ENCODE data around the gene TOP3A.
"Not testable (repeated sequence)": the region's sequence is repeated elsewhere in the genome, so short reads cannot be mapped to it uniquely, and the experiment has no call there.

Gene TOP3A, protein sequence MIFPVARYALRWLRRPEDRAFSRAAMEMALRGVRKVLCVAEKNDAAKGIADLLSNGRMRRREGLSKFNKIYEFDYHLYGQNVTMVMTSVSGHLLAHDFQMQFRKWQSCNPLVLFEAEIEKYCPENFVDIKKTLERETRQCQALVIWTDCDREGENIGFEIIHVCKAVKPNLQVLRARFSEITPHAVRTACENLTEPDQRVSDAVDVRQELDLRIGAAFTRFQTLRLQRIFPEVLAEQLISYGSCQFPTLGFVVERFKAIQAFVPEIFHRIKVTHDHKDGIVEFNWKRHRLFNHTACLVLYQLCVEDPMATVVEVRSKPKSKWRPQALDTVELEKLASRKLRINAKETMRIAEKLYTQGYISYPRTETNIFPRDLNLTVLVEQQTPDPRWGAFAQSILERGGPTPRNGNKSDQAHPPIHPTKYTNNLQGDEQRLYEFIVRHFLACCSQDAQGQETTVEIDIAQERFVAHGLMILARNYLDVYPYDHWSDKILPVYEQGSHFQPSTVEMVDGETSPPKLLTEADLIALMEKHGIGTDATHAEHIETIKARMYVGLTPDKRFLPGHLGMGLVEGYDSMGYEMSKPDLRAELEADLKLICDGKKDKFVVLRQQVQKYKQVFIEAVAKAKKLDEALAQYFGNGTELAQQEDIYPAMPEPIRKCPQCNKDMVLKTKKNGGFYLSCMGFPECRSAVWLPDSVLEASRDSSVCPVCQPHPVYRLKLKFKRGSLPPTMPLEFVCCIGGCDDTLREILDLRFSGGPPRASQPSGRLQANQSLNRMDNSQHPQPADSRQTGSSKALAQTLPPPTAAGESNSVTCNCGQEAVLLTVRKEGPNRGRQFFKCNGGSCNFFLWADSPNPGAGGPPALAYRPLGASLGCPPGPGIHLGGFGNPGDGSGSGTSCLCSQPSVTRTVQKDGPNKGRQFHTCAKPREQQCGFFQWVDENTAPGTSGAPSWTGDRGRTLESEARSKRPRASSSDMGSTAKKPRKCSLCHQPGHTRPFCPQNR

DNA sequence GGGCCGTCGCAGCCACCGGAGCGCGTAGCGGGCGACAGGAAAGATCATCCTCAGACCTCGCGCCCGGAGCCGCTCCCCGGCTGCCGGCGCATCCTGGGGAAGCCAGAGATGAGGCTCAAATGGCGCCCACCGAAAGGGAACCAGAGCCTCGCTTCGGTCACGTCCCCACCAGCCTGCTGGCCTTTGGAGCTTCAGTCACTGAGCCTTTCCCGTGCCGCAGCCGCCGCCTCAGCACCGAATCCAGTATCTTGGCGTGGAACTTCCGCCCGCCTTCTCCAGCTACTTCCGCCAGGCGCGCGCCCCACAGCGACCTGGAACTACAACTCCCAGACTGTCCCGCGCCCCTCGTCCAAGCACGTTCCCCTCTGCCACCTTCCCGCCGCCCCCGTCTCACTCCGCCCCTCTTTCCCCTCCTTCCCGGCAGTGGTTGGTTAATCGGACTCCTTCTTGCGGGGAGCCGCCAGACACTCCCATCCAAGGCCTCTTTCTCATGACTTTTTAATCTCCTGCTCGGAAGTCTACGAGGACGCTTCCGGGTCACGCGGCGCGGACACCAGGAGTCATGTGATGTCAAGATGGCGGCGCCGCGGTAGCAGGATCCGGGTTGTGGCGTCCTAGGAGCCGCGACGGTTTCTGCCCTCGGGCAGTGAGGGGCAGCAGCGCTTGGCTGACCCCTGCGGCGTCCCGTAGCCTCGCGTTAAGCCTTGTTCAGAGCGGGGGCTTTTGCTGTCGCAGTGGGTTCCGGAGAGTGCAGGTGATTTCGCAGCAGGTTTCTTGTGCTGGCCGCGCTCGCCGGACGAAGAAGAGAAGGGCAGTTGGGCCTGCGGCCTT is at the start of gene TOP3A, which contains the start of gene SMCR8:
Gene TOP3A, minus strand, starts transcription at position 264 of the 831 bp plus-strand sequence. Its CDS starts 216 bp downstream, at position 48.
Gene SMCR8, plus strand, starts transcription at position 563 of the 831 bp plus-strand sequence. CDS start 497 bp downstream, outside the sequence.
- H3K27me3 Mint-ChIP-seq, result no peaks in the 10 kb centered on the region
- peak within 1 kb of the TSS; percentile 94 for H3K27ac Mint-ChIP-seq
- peak within 1 kb of the TSS; percentile 82 to 85 for H3K4me3 Mint-ChIP-seq
- DNase-seq, result peak; percentile 96
- peaks cover 39 to 56% of the 10 kb centered on the region in 2 donors for H3K36me3 Mint-ChIP-seq
- ATAC-seq (replicated peaks), result peak; percentile 92
- peaks cover 56 to 74% of the 10 kb centered on the region in 2 donors for H3K4me1 Mint-ChIP-seq
- peaks cover 2 to 3% of the 10 kb centered on the region in 2 donors for H3K9me3 Mint-ChIP-seq

DNA sequence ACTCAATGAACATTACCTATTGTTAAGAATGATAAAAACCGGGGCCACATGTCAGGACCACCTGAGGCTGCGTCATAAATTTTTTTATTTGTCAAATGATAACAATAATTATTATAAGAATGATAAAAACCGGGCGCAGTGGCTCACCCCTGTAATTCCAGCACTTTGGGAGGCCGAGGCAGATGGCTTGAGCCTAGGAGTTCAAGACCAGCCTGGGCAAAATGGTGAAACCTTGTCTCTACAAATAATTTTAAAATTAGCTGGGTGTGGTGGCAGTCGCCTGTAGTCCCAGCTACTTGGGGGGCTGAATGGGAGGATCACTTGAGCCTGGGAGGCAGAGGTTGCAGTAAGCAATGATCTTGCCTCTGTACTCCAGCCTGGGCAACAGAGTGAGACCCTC is 49.4 kb upstream of the TOP3A start:
- Mint-ChIP-seq H3K27me3 (no peaks in the 10 kb centered on the region), H3K4me3 (no peak overlapping the region), H3K9me3 (no peaks in the 10 kb centered on the region), H3K4me1 (peaks cover 8 to 16% of the 10 kb centered on the region in 2 donors), H3K36me3 (peaks cover 2 to 7% of the 10 kb centered on the region in 2 donors), H3K27ac (no peak overlapping the region)
- ATAC-seq (replicated peaks), result no peak
- no peak for DNase-seq

DNA sequence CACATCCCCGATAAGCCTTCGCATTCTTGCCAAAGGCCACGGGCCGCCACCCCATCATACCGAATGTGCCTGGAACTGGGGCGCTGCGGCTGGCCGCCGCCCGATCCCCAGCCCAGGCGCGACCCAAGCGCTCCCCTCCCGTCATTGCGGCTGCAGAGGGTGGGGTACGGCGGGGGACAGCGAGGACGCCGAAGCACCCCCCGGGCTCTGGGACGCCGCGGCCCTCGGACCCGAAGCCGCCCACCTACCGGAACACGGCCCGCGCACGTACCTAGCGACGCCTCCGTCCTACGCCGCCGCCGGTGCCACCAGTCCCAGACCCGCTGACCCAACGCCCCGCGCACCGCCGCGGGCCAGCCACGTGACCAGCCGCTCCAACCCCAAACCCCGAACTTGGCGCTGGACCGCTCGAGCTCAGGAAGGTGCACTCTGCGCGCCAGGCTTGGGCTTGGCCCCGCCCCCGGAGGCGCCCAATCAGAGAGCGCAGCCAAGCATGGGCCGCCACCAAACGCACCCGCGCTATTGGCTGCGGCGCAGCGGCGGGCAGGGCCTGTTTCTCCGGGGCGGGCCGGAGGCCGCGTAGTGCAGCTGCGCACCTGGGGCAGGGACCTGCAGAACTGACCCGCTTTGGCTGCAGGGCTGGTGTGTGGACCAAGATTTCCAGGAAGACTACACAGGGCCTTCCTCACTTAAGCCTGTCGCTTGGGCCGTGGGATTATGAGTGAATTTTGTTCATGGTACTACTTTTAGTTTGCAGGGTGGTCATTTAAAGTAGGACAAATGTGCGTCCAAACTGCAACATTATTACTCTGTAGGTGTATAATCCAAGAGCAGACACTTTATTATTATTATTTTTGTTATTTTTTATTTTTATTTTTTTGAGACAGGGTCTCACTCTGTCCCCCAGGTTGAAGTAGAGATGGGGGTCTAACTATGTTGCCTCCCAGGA is 48.6 kb upstream of the TOP3A start, which contains the start of gene SHMT1:
Gene SHMT1, minus strand, starts transcription at position 450 of the 949 bp plus-strand sequence. CDS start 7,569 bp downstream, outside the sequence.
- Mint-ChIP-seq H3K4me3 (peak within 1 kb of the TSS; percentile 93 to 96), H3K27me3 (no peaks in the 10 kb centered on the region), H3K9me3 (no peaks in the 10 kb centered on the region), H3K4me1 (peaks cover 8 to 16% of the 10 kb centered on the region in 2 donors), H3K27ac (peak within 1 kb of the TSS; percentile 88), H3K36me3 (peaks cover 2 to 9% of the 10 kb centered on the region in 2 donors)
- ATAC-seq (replicated peaks) (peak; percentile 99 to 100), DNase-seq (peak; percentile 90)

DNA sequence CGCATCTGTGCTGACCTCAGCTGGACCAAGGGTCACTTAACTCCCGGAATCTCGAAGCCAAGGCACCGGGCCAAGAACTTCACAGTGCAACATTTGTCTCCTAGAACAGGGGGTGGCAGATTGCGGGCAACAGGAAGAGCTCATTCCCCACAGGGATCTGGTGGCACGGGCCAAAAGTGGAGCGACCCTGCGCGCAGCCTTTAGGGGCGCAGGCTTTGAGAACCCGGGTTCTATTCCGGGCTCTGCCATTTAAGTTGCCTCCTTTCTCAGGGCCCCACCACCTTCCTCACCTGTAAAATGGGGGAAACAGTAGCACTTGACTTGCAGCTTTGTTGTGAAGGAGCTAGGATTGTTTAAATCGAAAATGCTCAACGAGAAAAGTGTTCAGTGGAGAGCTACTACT is 47.9 kb upstream of the TOP3A start:
- Mint-ChIP-seq H3K4me3 (peak overlapping the region; percentile 93 to 96), H3K4me1 (peaks cover 8 to 16% of the 10 kb centered on the region in 2 donors), H3K36me3 (peaks cover 2 to 9% of the 10 kb centered on the region in 2 donors), H3K9me3 (no peaks in the 10 kb centered on the region), H3K27me3 (no peaks in the 10 kb centered on the region), H3K27ac (no peak overlapping the region)
- ATAC-seq (replicated peaks) (peak; percentile 15 to 22), DNase-seq (no peak)

DNA sequence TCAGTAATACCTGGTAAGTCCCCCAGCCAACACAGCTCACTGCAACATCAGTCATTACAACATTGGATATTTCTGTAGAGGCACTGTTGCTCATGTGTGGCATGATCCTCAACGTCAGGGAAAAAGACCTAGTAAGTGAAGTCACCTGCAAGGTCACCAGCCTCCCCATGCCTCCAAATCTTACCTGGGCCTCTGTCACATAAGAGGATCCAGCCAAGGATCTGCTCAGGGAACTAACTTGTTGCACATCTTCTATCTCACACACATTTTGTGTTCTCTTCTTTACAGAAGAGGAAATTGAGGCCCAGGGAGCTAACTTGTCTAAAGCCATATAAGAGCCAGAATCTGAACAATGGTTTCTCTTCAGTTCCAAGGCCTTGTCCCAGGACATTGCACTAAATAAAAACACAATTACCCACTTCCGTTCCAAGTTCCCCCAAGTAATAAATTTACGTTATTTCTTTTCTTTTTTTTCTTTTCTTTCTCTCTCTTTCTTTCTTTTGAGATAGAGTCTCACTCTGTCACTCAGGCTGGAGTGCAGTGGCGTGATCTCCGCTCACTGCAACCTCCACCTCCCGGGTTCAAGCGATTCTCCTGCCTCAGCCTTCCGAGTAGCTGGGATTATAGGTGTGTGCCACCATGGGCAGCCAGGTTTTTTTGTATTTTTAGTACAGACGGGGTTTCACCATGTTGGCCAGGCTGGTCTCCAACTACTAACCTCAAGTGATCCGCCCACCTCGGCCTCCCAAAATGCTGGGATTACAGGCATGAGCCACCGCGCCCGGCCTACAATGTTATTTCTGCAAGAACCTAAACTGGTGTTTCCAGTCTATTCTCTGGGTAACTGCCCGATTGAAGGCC is 47.3 kb upstream of the TOP3A start:
- H3K36me3 Mint-ChIP-seq, result peaks cover 2 to 9% of the 10 kb centered on the region in 2 donors
- DNase-seq (no peak), ATAC-seq (replicated peaks) (no peak)
- H3K27me3 Mint-ChIP-seq, result no peaks in the 10 kb centered on the region
- H3K27ac Mint-ChIP-seq, result no peak overlapping the region
- H3K4me3 Mint-ChIP-seq, result peak overlapping the region; percentile 93 to 96
- H3K9me3 Mint-ChIP-seq, result no peaks in the 10 kb centered on the region
- H3K4me1 Mint-ChIP-seq, result peaks cover 8 to 16% of the 10 kb centered on the region in 2 donors

DNA sequence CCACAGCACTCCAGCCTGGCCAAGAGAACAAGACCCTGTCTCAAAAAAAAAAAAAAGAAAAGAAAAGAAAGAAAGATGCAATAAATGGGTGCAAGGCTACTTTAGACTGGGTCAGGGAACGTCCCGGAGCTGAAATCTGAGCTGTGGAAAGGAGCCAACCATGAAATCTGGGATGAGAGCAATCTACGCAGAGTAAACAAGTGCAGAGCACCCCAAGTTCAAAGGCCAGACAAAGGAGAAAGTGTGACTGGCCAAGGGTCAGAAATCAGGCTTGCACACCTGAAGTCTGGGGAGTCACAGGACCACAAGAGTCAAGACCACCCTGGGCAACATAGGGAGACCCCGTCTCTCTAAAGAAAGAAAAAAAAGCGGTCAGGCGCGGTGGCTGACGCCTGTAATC is 45.7 kb upstream of the TOP3A start:
- Mint-ChIP-seq H3K27ac (no peak overlapping the region), H3K9me3 (no peaks in the 10 kb centered on the region), H3K36me3 (peaks cover 2 to 16% of the 10 kb centered on the region in 2 donors), H3K4me3 (no peak overlapping the region), H3K27me3 (no peaks in the 10 kb centered on the region), H3K4me1 (peaks cover 8 to 16% of the 10 kb centered on the region in 2 donors)
- no peak for ATAC-seq (replicated peaks)
- DNase-seq, result no peak

DNA sequence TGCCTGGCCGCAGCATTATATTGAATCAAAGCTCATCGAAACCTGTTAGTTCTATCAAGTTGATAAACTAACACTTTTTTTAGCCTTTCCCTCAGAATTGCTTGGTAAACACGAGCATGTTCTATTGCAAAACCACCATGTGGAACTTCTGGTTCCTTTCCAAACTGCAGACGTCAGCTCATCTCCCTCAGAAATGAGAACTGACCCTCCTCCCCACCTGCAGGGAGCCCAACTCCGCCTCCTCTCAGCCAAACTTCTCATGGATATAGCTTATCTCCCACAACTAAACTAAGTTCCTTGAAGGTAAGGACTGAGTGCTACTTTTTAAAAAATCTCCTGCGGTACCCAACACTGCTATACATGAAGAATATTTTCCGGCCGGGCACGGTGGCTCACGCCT is 41.8 kb upstream of the TOP3A start:
- Mint-ChIP-seq H3K27ac (no peak overlapping the region), H3K4me3 (no peak overlapping the region), H3K9me3 (no peaks in the 10 kb centered on the region), H3K4me1 (no peaks in the 10 kb centered on the region), H3K36me3 (peaks cover 7 to 29% of the 10 kb centered on the region in 2 donors), H3K27me3 (no peaks in the 10 kb centered on the region)
- DNase-seq (no peak), ATAC-seq (replicated peaks) (no peak)

DNA sequence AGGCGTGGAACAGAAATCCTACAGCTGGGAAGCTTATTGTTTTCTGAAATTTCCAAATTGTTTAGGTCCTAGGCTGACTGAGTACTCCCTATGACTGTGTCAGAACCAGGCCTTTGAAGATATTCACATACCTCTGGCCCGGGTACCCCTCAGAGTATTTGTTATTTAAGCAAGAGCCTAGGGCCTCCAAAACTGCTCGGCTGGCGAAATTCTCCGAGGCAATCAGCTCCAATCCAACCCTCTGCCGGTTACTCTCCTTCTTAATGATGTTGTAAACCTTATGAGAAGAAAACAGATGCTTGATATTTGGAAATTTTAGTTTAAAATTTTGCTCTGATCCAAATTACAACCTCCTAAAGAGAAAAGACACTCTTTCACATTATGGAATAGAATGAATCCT is 38.7 kb upstream of the TOP3A start:
- H3K4me1 Mint-ChIP-seq, result no peaks in the 10 kb centered on the region
- no peak overlapping the region for H3K27ac Mint-ChIP-seq
- no peak for ATAC-seq (replicated peaks)
- no peaks in the 10 kb centered on the region for H3K9me3 Mint-ChIP-seq
- no peak overlapping the region for H3K4me3 Mint-ChIP-seq
- no peaks in the 10 kb centered on the region for H3K27me3 Mint-ChIP-seq
- H3K36me3 Mint-ChIP-seq, result peaks cover 7 to 24% of the 10 kb centered on the region in 2 donors
- DNase-seq, result no peak

DNA sequence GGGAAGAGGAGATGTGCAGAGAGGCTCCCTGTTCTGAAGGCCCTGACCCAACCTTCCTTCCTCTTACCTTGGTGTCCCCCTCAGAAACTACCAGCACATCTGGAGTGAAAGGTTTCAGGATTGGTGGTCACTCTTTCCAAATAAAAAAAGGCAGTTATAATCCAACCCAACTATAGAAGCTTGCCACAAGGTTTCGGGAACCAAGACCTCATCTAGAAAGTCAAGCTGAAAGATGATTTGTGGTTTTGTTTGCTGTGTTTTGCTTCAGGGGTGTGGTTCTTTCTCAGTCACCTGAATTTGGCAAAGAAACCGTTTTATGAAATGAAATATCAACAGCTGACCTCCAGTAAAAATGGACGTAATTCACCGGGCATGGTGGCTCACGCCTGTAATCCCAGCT is 29.2 kb upstream of the TOP3A start:
- Mint-ChIP-seq H3K27me3 (no peaks in the 10 kb centered on the region), H3K4me3 (no peak overlapping the region), H3K4me1 (peaks cover 0 to 3% of the 10 kb centered on the region in 2 donors), H3K27ac (no peak overlapping the region), H3K36me3 (peaks cover 43 to 56% of the 10 kb centered on the region in 2 donors), H3K9me3 (no peaks in the 10 kb centered on the region)
- ATAC-seq (replicated peaks) (no peak), DNase-seq (no peak)

DNA sequence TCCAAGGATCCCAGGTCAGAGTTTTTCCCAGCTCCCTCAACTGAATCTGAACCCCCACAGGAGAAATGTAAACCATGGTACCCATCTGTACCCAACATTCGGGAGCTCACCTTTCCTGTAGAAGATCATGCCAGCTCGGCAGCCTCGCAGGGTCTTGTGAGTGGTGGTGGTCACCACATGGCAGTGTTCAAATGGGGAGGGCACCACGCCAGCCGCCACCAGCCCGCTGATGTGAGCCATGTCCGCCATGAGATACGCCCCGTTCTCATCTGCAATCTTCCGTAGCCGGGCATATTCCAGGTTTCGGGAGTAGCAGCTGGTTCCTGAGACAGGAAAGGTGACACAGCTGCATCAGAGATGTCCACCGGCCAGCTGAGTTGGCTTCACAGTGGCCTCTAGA is 25.1 kb upstream of the TOP3A start:
- Mint-ChIP-seq H3K4me1 (peaks cover 0 to 3% of the 10 kb centered on the region in 2 donors), H3K36me3 (peaks cover 37 to 44% of the 10 kb centered on the region in 2 donors), H3K9me3 (no peaks in the 10 kb centered on the region), H3K4me3 (no peak overlapping the region), H3K27me3 (no peaks in the 10 kb centered on the region), H3K27ac (no peak overlapping the region)
- ATAC-seq (replicated peaks) (no peak), DNase-seq (no peak)

DNA sequence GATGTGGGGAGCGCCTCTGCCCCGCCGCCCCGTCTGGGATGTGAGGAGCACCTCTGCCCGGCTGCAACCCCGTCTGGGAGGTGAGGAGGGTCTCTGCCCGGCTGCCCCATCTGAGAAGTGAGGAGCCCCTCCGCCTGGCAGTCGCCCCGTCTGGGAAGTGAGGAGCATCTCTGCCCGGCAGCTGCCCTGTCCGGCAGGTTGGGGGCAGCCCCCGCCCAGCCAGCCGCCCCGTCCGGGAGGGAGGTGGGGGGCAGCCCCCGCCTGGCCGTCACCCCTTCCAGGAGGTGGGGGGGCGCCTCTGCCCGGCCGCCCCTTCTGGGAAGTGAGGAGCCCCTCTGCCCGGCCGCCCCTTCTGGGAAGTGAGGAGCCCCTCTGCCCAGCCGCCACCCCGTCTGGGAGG is 23.4 kb upstream of the TOP3A start:
- H3K4me3 Mint-ChIP-seq; ATAC-seq (replicated peaks); H3K4me1 Mint-ChIP-seq; H3K27ac Mint-ChIP-seq; H3K27me3 Mint-ChIP-seq; DNase-seq; H3K9me3 Mint-ChIP-seq: not testable (repeated sequence)
- peaks cover 40 to 44% of the 10 kb centered on the region in 2 donors for H3K36me3 Mint-ChIP-seq

DNA sequence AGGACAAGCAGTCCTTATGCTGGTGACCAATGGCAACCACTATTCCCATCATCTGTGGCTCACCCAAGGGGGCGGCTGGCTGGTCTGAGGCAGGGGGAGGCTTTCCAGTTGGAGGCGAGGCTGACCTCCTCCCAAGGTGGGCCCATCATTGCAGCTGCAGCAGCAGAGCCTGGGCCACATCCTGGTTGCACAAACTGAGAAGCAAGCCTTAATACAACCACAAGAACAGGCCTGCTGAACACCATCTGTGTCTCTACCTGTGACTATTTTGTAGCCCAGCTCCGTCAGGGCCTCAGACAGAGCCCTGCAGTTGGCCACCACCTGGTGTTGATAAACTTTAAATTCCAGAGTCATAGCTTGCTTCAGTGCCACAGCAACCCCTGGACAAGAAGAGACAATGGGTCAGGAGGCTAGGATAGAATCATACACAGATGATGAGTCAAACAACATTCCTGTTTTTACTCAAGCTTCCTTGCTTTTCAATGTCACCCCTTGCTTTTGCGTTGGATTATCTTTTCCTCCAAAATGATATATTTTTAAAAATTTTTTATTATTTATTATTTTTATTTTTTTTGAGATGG is 18.2 kb upstream of the TOP3A start:
- no peak overlapping the region for H3K4me3 Mint-ChIP-seq
- H3K36me3 Mint-ChIP-seq, result peaks cover 34 to 37% of the 10 kb centered on the region in 2 donors
- no peaks in the 10 kb centered on the region for H3K27me3 Mint-ChIP-seq
- H3K4me1 Mint-ChIP-seq, result no peaks in the 10 kb centered on the region
- peak overlapping the region; percentile 54 for H3K27ac Mint-ChIP-seq
- no peaks in the 10 kb centered on the region for H3K9me3 Mint-ChIP-seq
- ATAC-seq (replicated peaks) (no peak), DNase-seq (no peak)
